NCI-H2196 (cell line): ENCODE results near the gene PZP.
"Not testable (repeated sequence)": the region's sequence is repeated elsewhere in the genome, so short reads cannot be mapped to it uniquely, and the experiment has no call there.

ENCODE experiments used
- DNase-seq: peaks from one replicate; lab custom pipeline; 2025; ENCODE audit not compliant: unreplicated experiment; lab: John Stamatoyannopoulos, UW

Gene PZP

GRCh38 chr12:9208229-9208628 is at the start of gene PZP:
PZP (minus strand) TSS chr12:9208395; CDS start chr12:9208341, 54 bp downstream.
- DNase-seq: no peak

- DNase-seq: no peak
Observed at GRCh38 chr12:9256758-9257405, 48.7 kb upstream of the PZP start.

- no peak for DNase-seq
Observed at GRCh38 chr12:9256341-9256740, 48.1 kb upstream of the PZP start.

- DNase-seq: no peak
Observed at GRCh38 chr12:9255837-9256236, 47.6 kb upstream of the PZP start.

GRCh38 chr12:9253464-9253863 is 45.3 kb upstream of the PZP start:
- no peak for DNase-seq

GRCh38 chr12:9252791-9253190 is 44.6 kb upstream of the PZP start:
- not testable (repeated sequence) for DNase-seq

GRCh38 chr12:9252256-9252655 is 44.1 kb upstream of the PZP start:
- DNase-seq: no peak

- DNase-seq: no peak
Observed at GRCh38 chr12:9248435-9248834, 40.2 kb upstream of the PZP start.

- DNase-seq: no peak
Observed at GRCh38 chr12:9244894-9245293, 36.7 kb upstream of the PZP start.

GRCh38 chr12:9243999-9244649 is 35.9 kb upstream of the PZP start:
- no peak for DNase-seq

- no peak for DNase-seq
Observed at GRCh38 chr12:9241301-9241700, 33.1 kb upstream of the PZP start.

- DNase-seq: no peak
Observed at GRCh38 chr12:9240776-9241175, 32.6 kb upstream of the PZP start.

GRCh38 chr12:9240004-9240635 is 31.9 kb upstream of the PZP start:
- not testable (repeated sequence) for DNase-seq

GRCh38 chr12:9237286-9237685 is 29.1 kb upstream of the PZP start:
- no peak for DNase-seq

GRCh38 chr12:9235519-9235918 is 27.3 kb upstream of the PZP start:
- DNase-seq: no peak

GRCh38 chr12:9227950-9228349 is 19.8 kb upstream of the PZP start:
- DNase-seq: no peak

- no peak for DNase-seq
Observed at GRCh38 chr12:9223830-9224229, 15.6 kb upstream of the PZP start.

GRCh38 chr12:9221483-9221882 is 13.3 kb upstream of the PZP start:
- peak; percentile 20 for DNase-seq

- DNase-seq: not testable (repeated sequence)
Observed at GRCh38 chr12:9221011-9221410, 12.8 kb upstream of the PZP start.

- no peak for DNase-seq
Observed at GRCh38 chr12:9214534-9214933, 6.3 kb upstream of the PZP start.

GRCh38 chr12:9211687-9212086 is 3.5 kb upstream of the PZP start:
- DNase-seq: no peak

GRCh38 chr12:9204380-9204779 is 3.8 kb downstream of the PZP start:
- DNase-seq: no peak
